ENCODE measurements around the gene CEACAM4.
A peak's percentile ranks its signal among the peaks of the same experiment; 100 is the strongest.

The CEACAM4 gene

DNA sequence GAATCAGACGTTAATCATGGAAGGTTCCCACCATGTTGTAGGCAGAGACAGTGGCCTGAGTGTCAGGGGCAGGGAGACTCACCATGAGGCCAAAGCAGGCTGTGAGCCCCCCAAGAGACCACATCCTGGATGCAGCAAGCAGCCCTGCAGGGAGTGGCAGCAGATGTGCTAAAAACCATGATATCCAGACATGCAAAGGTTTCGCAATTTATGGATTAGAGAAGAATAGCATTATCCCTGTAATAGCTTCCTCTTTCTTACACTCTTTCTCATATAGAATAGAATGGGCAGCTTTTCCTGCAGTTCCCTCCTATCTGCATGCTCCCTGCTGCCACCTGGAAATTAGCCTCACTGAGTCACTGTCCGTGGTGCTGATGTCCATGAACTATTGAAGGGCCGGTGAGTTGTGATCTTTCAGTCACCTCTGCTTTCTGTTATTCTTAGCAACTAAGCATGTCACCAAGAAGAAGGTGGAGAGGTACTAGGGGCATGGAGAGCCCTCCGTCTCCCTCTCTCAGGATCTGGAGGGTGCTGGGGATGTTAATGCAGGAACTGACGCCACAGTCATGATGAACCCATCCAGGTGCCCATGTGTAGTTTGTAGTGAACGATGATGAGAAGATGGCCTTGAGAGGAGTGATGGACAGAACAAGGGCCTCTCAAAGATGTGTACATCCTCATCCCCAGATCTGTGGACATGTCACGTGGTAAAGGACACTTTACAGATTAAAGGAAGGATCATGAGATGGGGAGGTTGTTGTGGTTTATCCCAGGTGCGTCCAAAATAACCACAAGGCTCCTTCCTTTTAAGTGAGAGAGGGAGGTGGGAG is 9.9 kb downstream of the CEACAM4 start:
- DNase-seq = no peak

DNA sequence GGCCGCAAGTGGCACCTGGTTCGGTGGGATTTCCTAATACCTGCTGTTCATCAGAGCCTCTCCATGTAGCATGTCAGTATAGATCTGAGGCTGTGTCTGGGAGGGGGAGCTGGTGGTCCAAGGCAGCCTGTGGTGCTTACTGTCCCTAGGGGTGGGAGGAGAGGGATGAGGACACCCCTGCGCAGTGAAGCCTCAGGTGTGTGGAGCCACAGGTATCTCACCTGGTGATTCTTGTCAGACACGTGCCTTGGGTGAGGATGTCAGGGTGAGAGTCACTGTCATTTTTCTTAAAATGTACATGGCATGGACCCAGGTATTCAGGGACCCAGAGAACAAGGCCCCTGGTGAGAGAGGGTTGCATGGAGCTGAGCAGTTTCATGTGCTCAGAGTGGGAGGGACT is 11.7 kb downstream of the CEACAM4 start:
- no peak for DNase-seq

DNA sequence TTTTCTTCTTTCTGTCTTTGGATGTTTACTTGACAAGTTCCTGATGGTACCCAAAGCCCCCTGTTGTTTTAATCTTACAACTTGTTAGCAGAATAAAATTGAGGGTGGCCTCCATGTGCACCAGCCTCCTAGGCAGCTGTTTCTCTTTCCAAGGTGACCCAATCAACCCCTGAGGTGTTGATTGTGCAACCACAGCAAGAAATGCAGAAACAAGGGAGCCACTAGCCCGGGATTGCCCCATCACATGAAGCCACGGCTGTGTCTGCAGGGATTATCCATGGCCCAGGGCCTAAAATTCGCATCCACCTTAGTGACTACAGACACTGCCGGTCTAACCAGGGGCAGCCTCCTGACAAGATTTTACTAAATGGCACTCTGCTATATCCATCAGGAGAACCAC is 14.4 kb downstream of the CEACAM4 start:
- no peak for DNase-seq

DNA sequence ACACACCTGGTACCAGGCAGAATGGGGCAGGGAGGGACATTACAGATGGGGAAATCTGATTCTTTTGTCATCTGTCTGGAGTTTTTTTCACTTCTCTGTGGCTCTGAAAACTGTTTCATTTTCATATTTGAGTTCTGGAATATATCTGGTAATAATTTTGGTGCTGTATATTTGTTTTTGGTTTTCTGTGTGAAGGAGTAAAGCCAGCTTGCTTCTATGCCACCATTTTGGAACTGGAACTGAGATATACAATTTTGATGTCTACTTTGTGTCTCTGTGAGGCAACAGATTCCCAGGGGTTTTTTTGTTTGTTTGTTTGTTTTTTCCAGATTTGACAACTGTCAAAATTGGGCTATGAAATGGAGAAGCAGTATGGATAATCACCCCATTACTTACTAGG is 16.1 kb downstream of the CEACAM4 start:
- DNase-seq = no peak

DNA sequence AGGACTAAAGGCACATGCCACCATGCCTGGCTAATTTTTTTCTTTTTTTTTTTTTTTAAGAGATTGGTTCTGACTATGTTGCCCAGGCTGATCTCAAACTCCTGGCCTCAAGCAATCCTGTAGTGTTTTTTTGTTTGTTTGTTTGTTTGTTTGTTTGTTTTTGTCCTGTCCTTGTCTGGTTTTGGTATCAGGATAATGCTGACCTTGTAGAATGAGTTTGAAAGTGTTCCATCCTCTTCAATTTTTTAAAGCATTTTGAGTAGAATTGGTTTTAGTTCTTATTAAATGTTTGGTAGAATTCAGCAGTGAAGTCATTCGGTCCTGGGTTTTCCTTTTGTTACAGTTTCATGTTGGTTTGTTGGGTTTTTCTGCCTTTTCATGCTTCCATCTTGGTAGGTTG is 19.2 kb downstream of the CEACAM4 start:
- no peak for DNase-seq

DNA sequence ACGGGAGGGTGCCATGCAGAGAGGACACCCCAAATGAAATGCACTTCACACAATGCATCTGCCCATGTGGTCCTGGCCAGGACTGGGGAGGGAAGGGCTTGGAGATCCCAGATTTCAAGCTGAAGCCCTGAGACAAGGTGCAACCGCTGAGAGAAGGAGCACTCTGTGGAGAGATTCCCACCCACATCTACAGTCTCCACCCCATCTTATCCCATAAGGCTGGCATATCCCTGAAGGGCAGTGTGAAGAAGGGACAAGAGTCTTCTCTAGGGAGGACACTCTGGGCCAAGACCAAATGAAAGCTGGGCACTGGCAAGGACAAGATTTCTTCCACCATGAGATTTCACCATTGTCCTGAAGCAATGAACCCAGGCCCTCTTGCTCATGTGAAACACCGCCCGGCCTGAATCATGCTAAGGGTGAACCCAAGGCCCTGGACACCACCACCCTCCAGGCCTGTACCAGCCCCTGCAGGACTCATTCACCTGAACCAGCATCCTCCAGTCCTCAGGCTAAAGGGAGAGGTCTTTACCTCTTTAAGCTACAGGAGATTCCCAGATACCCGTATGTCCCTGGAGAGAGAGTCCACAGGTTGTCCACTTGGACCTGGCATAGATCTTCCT is 20.5 kb downstream of the CEACAM4 start:
- no peak for DNase-seq

DNA sequence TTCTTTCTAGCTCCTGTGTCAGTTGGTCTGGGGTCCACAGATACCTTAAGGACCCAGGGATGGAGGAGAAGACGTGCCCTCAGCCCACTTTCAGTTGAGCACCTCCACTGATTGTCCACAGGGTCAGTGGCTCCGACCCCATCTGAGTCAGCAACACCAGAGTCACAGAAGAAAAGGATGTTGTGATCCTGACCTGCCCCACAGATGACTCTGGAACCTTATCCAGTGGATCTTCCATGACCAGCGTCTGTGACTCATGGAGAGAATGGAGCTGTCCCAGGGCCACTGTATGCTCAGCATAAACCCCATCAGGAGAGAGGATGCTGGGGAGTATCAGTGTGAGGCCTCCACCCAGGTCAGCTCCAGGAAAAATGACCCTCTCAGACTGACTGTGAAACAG is 22.0 kb downstream of the CEACAM4 start:
- no peak for DNase-seq

DNA sequence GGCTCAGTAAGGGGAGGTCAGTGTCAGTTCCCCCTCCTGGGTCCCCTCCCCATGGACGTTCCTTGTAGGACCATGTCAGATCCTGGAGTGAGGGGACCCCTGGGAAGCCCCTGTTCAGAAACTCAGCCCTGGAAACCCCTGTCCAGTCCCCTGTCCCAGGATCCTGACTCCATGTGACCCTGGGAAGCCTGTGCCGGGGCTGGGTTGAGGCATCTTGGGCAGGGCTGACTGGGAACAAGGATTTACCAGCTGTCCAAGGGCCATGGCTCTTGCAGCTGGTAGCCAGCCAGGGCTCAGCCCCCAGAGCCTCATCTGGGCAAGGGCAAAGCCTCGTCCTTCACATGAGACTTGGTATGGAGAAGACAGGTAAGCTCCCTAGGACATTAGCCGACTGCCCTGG is 25.1 kb downstream of the CEACAM4 start:
- DNase-seq = no peak

DNA sequence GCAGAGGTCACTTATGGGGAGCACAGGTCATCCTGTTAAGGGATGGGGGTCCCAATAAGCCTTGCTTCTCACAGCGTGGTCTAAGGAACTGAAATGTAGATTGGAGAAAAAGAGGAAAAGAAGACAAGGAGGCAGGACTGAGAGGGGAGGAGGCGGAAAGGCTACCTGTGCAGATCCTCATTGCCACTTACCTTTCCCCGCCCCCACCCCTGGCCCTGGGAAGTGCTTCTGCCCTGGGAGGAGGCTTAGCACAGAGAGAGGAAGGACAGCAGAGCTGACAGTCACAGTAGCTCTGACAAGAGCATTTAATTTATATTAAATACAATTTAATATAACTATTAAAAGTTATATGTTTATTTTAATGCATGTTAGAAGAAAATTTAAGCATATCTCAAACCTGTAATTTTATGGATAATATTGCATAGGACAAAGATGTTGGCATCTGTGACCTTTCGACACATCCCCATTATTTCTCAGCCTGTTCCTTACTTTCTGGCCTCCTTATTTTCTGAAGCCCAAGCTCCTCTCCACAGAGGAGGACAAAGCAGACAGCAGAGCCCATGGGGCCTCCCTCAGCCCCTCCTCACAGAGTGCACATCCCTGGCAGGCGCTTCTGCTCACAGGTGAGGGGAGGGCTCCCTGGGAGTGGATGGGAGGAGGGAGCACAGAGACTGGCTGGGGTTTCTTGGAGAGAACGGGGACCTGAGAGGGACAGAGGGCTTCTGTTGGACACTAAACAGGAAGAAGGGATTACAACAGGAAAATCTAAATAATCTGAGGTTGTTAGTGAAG is 27.5 kb downstream of the CEACAM4 start:
- no peak for DNase-seq

DNA sequence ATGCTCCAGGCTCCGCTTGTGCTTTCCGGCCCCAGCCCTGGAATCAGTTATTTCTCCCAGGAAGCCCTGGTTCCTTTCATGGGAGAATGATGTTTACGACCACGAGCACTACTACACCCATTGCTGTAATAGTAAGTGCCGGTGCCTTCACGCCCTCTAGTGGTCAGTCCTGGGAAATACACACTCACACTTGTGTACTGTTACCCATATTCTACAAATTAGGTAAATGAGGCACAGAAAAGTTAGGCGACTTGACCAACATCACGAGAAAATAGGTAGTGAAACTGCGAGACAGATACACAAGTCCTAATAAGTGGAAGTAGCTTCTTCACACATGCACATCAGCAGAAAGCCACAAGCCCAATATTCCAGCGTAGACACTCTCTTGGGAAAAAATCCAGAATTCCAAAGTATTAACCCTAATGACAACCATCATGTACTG is 29.3 kb downstream of the CEACAM4 start:
- peak; percentile 62 for DNase-seq

DNA sequence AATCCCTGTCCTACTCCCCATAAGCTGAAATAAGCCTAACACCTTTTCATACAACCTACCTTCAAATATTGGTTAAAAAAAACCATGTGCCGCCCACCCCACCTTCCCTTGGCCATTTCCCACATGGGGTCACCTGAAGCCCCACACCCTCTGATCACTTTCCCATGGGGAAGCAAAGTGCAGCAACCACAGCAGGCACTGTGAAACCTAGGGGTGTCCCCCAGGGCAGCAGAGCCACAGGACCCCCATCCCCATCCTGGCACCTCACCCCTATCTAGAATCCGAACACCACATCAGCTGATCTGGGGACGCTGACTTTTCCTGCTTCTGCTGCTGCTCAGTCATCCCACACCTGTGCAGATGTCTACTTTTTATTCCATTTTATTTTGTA is 31.0 kb downstream of the CEACAM4 start:
- no peak for DNase-seq

DNA sequence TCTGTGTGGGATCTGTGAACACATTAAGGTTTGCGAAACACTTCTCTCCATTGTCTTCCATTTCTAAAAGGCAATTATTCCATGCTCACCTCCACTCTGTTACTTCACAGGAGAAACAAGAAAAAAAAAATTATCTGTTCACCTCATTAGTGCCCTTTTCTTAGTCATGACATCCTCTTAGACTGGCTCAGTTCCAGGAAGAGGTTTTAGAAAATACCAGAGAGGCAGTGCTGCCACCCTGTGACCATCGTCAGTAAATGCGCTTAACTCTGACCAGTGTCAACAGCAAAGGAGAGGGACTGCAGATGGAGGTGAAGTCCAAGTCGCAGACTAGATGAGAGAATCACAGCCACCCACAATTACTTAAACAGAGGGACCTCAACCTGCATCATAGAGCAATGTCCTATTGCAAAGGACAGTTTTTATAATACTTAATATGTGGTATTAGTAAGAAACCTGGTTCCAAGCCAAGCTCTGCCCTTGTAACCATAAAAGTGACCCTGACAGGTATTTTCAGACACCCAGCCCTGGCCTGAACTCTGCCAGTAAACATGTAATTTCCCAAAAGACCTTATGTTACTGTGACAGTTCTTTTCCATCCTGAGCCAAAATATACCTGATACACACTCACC is 31.5 kb downstream of the CEACAM4 start:
- DNase-seq = peak; percentile 47

DNA sequence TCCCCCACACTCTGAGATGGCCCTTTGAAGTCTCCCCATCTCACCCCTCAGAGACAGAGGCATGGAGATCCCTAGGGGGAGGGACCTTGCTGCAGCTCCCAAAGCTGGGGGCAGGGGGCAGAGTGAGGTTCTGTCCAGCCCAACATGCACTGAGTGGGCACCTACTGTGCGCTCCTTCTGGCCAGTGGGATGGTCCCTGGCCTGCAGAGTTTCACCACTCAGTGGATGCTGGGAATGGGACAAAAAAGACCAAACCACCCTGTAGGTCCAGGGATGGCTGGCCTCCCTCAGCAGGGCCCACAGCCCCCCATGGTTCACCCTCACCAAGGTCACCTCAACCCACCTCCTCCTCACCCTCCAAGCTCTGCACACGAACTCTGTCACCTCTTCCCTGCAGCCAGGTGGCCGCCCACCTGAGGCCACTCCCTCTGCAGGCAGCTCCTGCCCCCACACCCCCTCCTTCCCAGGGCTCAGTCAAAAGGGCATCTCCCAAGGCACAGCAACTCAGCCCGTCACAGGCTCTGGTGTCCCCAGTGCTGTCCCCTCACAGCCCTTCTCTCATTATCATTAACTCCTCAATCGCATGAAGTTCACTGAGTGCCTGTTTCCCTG is 34.8 kb downstream of the CEACAM4 start:
- no peak for DNase-seq

DNA sequence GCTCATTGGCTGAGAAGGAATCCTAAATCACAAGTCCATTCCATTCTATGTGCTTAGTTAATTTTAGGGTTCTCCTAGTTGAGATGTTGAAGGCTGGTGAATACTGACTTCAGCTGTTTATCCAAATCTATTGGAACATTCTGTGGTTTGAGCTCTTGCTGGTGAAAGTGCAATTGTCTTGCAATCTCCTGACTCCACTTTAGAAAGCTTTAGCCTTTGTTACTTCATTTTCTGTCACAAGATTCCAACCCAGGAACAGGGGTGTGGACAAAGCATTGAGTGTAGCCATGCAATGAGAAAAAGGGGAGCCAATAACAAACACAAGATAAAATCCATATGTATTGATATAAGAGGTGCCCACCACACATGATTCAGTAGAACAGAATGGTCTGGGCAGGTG is 35.9 kb downstream of the CEACAM4 start:
- DNase-seq = no peak

DNA sequence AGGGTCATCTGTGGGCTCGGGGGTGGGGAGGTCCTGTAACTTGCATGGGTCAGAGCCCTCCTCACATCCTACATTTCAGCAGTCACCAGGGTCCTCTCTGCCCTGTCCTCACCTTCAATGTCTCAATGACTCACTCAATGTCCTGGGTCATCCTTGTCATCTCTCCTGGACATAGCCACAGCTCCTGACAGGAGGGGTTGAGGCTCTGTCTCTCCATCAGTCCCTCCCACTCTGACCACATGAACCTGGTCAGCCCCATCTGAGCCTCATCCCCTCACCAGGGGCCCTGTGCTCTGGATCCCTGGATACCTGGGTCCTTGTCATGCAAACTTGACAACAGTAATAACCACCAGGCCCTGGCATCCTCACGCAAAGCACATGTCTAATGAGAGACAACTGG is 37.5 kb downstream of the CEACAM4 start:
- DNase-seq = no peak

DNA sequence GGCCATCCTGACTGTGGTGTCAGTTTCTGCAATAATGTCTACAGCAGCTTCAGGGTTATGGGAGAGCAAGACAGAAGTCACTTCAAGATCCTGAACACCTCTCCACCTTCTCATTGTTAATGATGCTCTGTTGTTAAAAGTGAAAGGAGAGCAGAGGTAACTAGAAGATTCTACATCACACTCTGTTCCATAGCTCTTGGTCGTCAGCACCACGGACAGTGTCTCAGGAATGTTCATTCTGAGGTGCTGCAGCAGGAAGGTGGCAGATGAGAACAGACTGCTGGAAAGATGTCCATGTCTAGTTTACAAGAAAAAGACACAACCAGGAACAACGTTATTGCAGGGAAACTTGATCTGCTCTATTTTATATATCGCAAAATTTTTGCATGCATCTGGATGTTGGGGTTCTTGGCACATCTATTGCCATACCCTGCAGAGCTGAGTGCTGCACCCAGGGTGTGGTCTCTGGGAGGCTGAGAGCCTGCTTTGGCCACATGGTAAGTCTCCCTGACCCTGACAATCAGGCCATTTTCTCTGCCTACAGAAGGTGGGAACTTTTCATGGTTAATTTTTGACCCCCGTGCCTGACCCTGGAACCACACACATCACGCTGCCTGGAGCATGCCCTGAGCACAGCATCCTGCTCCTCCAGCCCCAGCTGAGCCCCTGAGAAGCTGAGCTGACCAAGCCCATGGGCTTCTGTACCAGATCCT is 38.2 kb downstream of the CEACAM4 start:
- DNase-seq = no peak

DNA sequence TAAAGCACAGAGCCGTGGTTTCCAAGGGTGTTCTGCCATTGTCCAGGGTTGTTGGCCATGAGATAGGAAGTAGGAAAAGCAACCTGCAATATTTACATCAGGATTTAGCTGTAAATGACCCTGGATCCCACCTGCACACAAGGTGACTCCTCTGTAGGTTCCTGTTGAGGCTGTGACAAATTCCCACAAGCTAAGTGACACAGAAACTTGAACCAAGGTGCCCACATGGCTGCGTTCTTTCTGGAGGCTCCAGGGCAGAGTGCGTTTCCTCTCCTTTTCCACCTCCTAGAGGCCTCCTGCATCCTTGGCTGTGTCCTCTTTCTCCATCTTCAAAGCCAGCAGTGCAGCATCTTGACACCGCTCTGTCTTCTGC is 39.0 kb downstream of the CEACAM4 start:
- DNase-seq = no peak

DNA sequence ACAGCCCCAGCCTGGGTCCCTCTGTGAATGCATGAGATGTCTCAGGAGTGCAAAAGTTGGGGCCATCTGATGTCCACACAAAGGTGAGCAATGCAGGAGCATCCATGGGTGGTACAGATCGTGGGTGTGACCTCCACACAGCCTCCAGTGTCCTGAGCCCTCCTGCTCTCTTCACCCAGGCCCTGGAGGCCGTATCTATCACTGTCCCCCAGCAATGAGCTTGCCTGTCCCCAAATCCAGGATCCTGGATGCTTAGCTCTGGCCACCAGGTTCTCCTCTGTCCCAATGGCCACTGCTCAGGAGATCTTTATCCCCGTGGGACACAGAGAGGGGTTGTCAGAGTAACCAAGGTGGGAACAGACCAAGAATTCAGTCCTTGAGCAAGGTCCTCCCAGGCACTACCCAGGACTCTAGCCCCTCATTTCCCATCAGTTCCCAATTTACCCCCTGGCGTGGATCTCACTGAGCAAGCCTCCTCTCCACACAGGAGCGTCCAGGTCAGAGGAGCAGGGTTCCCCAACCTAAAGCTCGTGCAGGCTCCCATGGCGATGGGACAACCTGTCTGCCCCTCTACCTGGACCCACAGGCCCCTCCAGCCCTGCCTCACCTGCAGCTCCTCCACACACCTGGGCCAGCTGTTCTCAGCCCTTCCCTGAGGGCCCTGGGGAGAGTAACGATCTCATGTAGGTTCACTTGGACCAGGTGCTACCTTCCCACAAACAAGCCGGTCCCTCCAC is 39.6 kb downstream of the CEACAM4 start:
- DNase-seq = no peak

DNA sequence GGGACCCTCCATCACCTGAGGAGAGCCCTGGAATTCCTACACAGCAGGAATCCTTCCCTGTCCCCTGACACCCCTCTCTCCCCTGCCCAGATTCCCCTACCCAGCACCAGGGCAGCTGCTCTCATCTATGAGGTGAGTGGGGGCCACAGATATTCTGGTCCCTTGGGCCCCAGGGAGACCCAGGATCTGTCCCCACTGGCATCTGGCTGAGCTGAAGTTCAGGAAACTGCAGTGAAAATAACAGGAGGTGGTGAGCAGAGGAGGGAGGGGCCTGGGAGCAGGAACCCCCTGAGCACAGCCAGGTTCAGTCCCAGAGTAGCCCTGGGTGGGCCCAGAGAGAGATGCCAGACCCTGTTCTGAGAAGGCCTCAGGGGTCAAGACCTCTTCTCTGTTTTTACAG is 40.8 kb downstream of the CEACAM4 start:
- DNase-seq = no peak

DNA sequence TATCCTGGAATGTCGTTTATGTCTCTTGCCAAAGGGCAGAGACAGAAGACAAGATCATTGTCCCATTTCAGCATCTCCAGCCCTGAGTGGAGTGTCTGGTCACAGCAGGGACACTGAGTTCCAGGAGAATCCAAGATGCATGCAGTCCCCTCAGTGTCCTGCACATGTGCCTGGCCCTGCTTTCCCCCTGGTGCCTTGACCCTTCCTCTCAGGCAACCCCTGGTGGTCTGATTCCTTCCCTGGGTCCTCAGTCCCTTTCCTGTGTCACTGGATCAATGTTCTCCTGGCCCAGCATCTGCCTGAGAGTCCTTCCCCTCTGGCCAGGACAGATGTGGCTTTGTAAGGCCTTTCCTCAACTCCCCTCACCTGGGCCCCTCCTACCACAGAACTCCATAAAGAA is 41.9 kb downstream of the CEACAM4 start:
- DNase-seq = no peak

DNA sequence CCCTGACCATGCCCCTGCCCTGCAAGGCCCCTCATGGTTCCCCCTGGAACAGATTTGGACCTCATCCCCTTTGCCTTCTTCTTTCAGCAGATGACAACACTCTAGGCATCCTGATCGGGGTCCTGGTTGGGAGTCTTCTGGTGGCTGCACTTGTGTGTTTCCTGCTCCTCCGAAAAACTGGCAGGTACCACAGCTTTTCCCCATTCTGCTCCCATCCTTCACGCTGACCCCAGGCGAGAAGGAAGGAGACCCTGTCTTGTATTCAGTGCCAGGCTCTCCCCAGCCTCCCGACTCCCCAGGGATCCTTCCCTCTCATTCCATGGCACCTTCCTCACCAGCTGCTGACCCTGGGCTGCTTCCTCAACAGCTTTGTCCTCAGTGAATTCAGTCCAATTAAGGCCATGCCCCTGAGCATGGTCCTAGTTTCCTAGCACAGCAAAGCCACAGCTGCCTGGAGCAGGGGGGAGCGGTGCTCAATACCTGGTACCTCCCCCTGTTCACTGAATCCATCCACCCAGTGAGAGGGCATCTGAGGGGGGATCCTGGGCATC is 42.5 kb downstream of the CEACAM4 start:
- DNase-seq = no peak

All from T-helper 9 cell (primary cell).